NT2/D1 (cell line): ENCODE data around the gene TMPRSS4.

Experiments used
- SUZ12 ChIP-seq: IDR thresholded peaks from 2 replicates; pipeline ENCODE4 v1.6.1; 2011; ENCODE audit not compliant: insufficient read length, insufficient read depth; ENCODE audit errors: extremely low read depth
- YY1 ChIP-seq: IDR thresholded peaks from 2 replicates; pipeline ENCODE4 v1.6.1; 2011; ENCODE audit not compliant: insufficient read length, insufficient read depth

- no peak for TF ChIP-seq SUZ12
- TF ChIP-seq YY1 = no peak
Measured at GRCh38 chr11:118059246-118059940, 17.5 kb upstream of the TMPRSS4 start.
